Fibroblast of villous mesenchyme (primary cell): ENCODE data around the gene ZNF354C. TPM values are rescaled to one million over a fixed set of nuclear protein-coding genes. Genes with fewer than 3 reads are reported as not detected.

ENCODE experiments used
- DNase-seq: peaks from one replicate; pipeline ENCODE4 v3.0.0-alpha.2; 2010; ENCODE audit warnings: low read depth
- H3K4me3 ChIP-seq: 2 replicates; pipeline ENCODE4 v1.5.1; 2011; ENCODE audit warnings: low read depth, mild to moderate bottlenecking, low read length
- CTCF ChIP-seq: IDR thresholded peaks from 2 replicates; pipeline ENCODE4 v1.5.1; 2012; ENCODE audit warnings: low read depth, mild to moderate bottlenecking, low read length; ENCODE audit not compliant: insufficient read depth
- total RNA-seq: library from RNA; depleted of rRNA; stranded (reverse); fragments of >200 nt; gene quantifications from 2 replicates; pipeline ENCODE4 v1.2.3, GENCODE V29; 2012

Gene ZNF354C
- total RNA-seq, 1 donor = 9.1 TPM

- no peak overlapping the region for H3K4me3 ChIP-seq
- no peak for DNase-seq
- TF ChIP-seq CTCF = no peak
Observed at GRCh38 chr5:179054876-179055275, 5.3 kb upstream of the ZNF354C start.

- no peak for TF ChIP-seq CTCF
- no peak overlapping the region for H3K4me3 ChIP-seq
- no peak for DNase-seq
Observed at GRCh38 chr5:179055436-179055835, 4.7 kb upstream of the ZNF354C start.

GRCh38 chr5:179055841-179056240 lies 4.3 kb upstream of the ZNF354C start:
- no peak for DNase-seq
- no peak for TF ChIP-seq CTCF
- H3K4me3 ChIP-seq = no peak overlapping the region

GRCh38 chr5:179061025-179061424 lies 852 bp downstream of the ZNF354C start:
- no peak for DNase-seq
- no peak for TF ChIP-seq CTCF
- H3K4me3 ChIP-seq = peak overlapping the region; percentile 70

- no peak overlapping the region for H3K4me3 ChIP-seq
- TF ChIP-seq CTCF = no peak
- DNase-seq = no peak
Observed at GRCh38 chr5:179065703-179066102, 5.5 kb downstream of the ZNF354C start.

GRCh38 chr5:179079165-179079987 lies 19.2 kb downstream of the ZNF354C start:
- H3K4me3 ChIP-seq = no peak overlapping the region
- TF ChIP-seq CTCF = no peak
- DNase-seq = no peak

GRCh38 chr5:179080724-179081123 lies 20.6 kb downstream of the ZNF354C start:
- TF ChIP-seq CTCF = no peak

More at GRCh38 chr5:179080724-179081123, 20.6 kb downstream of the ZNF354C start:
- no peak for DNase-seq
- H3K4me3 ChIP-seq = no peak overlapping the region
